Measurements from ENCODE around the gene RAB3A.
"Not testable (repeated sequence)": the region's sequence is repeated elsewhere in the genome, so short reads cannot be mapped to it uniquely, and the experiment has no call there.

The RAB3A gene

GRCh38 chr19:18167975-18168645, 35.7 kb downstream of the RAB3A start:
- DNase-seq (ENCODE audit: low spot score) = peak; percentile 53

- no peak for DNase-seq (ENCODE audit: low spot score)
Measured at GRCh38 chr19:18167011-18167410, 36.8 kb downstream of the RAB3A start.

GRCh38 chr19:18165794-18166544, 37.9 kb downstream of the RAB3A start:
- no peak for DNase-seq (ENCODE audit: low spot score)

- no peak for DNase-seq (ENCODE audit: low spot score)
Measured at GRCh38 chr19:18164072-18164471, 39.8 kb downstream of the RAB3A start.

GRCh38 chr19:18161636-18162002, 42.2 kb downstream of the RAB3A start:
- DNase-seq (ENCODE audit: low spot score) = no peak

- peak; percentile 64 for DNase-seq (ENCODE audit: low spot score)
Measured at GRCh38 chr19:18160971-18161635, 42.7 kb downstream of the RAB3A start.

GRCh38 chr19:18160493-18160970, 43.3 kb downstream of the RAB3A start:
- peak; percentile 50 for DNase-seq (ENCODE audit: low spot score)

GRCh38 chr19:18159810-18160209, 44.0 kb downstream of the RAB3A start:
- DNase-seq (ENCODE audit: low spot score) = no peak

- DNase-seq (ENCODE audit: low spot score) = not testable (repeated sequence)
Measured at GRCh38 chr19:18159059-18159616, 44.7 kb downstream of the RAB3A start.

- no peak for DNase-seq (ENCODE audit: low spot score)
Measured at GRCh38 chr19:18158467-18158866, 45.4 kb downstream of the RAB3A start.

GRCh38 chr19:18157465-18158063, 46.3 kb downstream of the RAB3A start:
- no peak for DNase-seq (ENCODE audit: low spot score)

GRCh38 chr19:18156841-18157464, 46.9 kb downstream of the RAB3A start:
- DNase-seq (ENCODE audit: low spot score) = peak; percentile 35

- DNase-seq (ENCODE audit: low spot score) = no peak
Measured at GRCh38 chr19:18156268-18156667, 47.6 kb downstream of the RAB3A start.

GRCh38 chr19:18155095-18156087, 48.5 kb downstream of the RAB3A start:
- DNase-seq (ENCODE audit: low spot score) = no peak

- no peak for DNase-seq (ENCODE audit: low spot score)
Measured at GRCh38 chr19:18153556-18154134, 50.2 kb downstream of the RAB3A start.

- DNase-seq (ENCODE audit: low spot score) = peak; percentile 99
Measured at GRCh38 chr19:18152817-18153555, 50.9 kb downstream of the RAB3A start, which contains the start of gene PIK3R2. Gene PIK3R2 (plus strand): TSS chr19:18153163. CDS start chr19:18155880, 2,717 bp downstream.

- peak; percentile 98 for DNase-seq (ENCODE audit: low spot score)
Measured at GRCh38 chr19:18152442-18152816, 51.4 kb downstream of the RAB3A start.

GRCh38 chr19:18150776-18151624, 52.8 kb downstream of the RAB3A start:
- DNase-seq (ENCODE audit: low spot score) = no peak
